Upper lobe of left lung (tissue), 4 donors: Measurements from ENCODE around the gene TMEM165.

ENCODE experiments used
- EP300 ChIP-seq, 4 donors: sonication (generic); formaldehyde crosslinking; IDR thresholded peaks; one replicate each; pipeline ENCODE4 v1.5.1; 2017; ENCODE audit warnings: antibody characterized with exemption in 4 of 4, control low read depth in 2 of 4
- POLR2A ChIP-seq, 4 donors: fragments of 450-650 bp; IDR thresholded peaks; one replicate each; pipeline ENCODE4 v1.5.1; 2016 to 2017; ENCODE audit warnings: antibody characterized with exemption in 4 of 4, mild to moderate bottlenecking in 2 of 4
- TF ChIP-seq, protein P1 (sequence below), 6 experiments: fragments of 450-650 bp in 4 of 6; fragments of 200-600 bp in 2 of 6; sonication (generic) in 2 of 6; IDR thresholded peaks; one replicate each; pipeline ENCODE4 v1.5.1; 2016 to 2019; ENCODE audit warnings: antibody characterized with exemption in 6 of 6

DNA sequence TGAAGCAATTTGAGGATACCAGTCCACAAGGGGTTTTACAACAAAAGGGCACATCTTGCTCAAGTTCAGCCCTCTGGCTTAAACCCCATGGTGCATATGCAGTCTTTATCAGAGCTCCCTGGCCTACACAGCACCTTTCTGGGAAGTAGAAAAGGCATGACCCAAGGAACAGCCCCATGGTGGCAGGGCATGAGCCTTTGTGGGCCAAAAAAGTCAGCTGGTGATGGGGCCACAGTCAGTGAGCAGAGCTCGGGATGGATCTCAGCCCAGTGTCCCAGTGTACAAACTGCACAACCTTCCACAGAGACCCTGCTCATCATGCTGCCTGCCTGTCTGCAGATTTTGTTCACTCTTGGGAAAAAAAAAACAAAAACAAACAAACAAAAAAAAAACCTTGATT lies 22.3 kb upstream of the TMEM165 start:
- TF ChIP-seq POLR2A (IDR thresholded peaks at IDR 0.05): no peak
- TF ChIP-seq, protein P1, sequence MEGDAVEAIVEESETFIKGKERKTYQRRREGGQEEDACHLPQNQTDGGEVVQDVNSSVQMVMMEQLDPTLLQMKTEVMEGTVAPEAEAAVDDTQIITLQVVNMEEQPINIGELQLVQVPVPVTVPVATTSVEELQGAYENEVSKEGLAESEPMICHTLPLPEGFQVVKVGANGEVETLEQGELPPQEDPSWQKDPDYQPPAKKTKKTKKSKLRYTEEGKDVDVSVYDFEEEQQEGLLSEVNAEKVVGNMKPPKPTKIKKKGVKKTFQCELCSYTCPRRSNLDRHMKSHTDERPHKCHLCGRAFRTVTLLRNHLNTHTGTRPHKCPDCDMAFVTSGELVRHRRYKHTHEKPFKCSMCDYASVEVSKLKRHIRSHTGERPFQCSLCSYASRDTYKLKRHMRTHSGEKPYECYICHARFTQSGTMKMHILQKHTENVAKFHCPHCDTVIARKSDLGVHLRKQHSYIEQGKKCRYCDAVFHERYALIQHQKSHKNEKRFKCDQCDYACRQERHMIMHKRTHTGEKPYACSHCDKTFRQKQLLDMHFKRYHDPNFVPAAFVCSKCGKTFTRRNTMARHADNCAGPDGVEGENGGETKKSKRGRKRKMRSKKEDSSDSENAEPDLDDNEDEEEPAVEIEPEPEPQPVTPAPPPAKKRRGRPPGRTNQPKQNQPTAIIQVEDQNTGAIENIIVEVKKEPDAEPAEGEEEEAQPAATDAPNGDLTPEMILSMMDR (IDR thresholded peaks at IDR 0.05): no peak
- no peak for TF ChIP-seq EP300 (IDR thresholded peaks at IDR 0.05)
